HS-27A (cell line): ENCODE data around the gene CD300LB.
"Not testable (repeated sequence)": the region's sequence is repeated elsewhere in the genome, so short reads cannot be mapped to it uniquely, and the experiment has no call there.

Experiments
- DNase-seq: peaks from one replicate; pipeline ENCODE4 v3.0.0-alpha.2; 2012; ENCODE audit warnings: low read depth, missing footprints

Gene CD300LB

GRCh38 chr17:74525781-74526288 lies 5.4 kb downstream of the CD300LB start:
- no peak for DNase-seq

DNA sequence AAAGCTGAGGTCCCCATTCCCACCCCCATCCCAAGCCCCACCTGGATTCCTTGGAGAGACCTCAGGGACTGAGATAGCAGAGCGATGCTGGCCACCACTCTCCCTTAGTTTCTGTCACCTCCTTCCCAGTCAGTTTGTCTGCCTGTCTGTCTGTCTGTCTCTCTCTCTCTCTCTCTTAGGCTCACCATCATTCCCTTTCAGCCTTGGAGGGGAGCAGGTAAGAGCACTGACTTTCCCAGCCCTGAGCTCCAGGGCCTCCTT lies 5.9 kb downstream of the CD300LB start:
- DNase-seq, result no peak

DNA sequence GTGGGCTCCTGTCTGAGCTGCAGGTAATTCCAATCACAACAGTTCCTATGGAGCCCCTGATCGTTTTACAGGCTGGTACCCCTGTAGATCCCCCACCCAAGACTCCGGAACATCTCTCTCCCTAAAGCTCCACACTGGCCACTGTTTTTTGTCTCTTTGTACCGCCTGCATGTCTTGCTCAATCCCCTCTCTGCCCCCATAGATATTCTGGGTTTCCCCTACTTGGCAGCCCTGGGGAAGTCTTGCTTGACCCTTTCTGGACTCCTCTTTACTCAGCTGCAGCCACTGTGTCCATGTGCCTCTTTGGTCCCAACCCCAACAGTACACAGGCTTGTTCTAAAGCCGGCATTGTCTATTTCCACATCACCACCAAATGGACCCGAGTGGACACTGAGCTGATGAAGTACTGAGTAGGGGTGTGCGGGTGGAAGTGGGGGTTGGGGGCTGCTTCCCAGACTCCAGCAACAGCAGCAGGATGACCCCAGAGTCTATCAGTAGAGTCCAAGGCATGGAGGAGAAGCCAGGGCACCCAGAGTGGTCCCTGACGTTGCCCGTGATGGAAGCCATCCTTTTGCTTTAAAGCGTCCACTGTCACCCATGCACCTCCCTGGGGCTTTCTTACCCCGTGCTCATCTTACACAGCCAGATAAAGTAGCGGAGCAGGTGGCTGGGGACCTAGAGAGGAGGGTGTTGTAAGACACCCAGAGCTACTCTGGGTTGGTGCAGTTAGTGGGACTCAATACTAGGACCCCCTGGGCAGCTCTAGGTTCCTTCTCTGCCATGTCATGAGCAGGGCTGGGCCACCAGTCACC lies 6.4 kb downstream of the CD300LB start:
- no peak for DNase-seq

DNA sequence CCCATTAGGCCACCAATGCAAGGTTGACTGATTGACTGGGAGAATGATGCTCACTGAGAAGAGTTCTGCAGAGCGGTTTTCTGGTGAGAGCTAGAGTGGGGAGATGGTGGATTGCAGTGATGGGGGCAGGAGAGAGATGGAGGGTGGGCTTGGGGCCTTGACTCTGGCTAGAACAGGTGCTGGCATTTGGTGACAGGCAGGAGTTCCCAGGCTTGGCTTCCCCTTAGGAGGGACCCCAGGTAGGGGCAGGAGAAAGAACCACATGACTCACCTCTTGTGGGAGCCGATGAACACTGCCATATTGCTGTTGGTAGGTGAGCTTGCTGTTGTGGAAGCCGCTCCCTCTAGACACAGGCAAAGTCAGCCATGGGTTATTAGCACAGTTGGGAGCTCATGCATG lies 8.0 kb downstream of the CD300LB start:
- DNase-seq, result no peak

DNA sequence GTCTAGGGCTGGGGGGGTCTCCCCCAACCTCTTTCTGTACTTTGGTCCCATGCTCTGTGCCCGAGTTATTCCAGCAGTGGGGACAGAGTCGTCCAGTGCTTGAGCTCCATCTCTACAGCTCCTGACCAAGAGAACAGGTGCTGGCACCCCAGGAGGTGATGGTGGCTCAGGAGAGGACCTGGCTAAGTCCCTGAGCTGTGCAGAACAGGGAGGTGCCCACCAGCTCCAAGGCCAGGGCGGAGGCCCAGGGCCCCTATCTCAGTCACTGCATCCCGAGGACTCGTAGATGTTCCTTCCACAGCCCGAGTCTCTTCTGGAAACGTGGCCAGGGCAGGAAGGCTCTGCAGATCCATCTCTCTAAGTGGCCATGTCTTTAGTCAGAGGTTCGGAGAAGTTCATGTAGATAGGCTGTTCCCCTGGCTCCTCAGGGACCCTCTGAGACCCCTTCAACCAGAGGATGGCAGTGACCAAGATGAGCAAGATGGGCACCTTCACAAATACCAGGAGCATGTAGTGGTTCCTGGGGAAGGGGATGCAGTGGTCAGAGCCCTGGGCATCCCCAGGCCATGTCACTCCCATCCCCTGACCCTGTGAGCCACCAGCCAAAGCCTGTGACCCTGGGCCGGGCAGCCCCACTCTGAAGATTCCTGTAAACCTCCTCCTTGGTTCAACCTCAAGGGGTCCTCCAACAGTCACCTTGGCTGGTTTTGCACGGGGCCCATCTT lies 8.7 kb downstream of the CD300LB start:
- DNase-seq, result no peak

DNA sequence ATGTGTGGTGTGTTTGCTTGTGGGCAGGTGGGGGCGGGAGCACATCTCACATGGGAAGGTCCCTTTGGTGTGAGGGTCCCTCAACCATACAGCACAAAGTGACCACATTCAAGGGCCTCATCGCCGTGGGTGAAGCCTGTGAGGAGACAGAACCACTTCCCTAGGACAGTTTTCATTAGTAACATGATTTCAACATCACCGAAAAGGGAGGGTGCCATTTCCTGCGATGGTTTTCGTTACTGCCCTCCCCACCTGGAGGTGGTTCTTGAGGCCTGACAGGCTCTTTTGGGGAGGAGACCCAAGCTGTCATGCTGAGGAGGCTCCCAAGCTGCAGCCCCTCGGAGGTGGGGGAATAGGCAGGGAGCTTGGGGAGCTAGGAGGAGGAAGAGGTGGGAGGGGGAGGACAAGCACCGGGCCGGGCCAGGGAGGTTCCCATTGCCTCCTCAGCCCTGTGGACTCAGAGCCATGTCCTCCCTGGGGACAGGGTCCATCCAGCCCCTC lies 9.5 kb downstream of the CD300LB start:
- DNase-seq, result no peak

GRCh38 chr17:74520790-74521480 lies 10.3 kb downstream of the CD300LB start:
- DNase-seq, result no peak

GRCh38 chr17:74520016-74520434 lies 11.2 kb downstream of the CD300LB start:
- DNase-seq, result no peak

GRCh38 chr17:74518413-74518981 lies 12.8 kb downstream of the CD300LB start:
- DNase-seq, result not testable (repeated sequence)

DNA sequence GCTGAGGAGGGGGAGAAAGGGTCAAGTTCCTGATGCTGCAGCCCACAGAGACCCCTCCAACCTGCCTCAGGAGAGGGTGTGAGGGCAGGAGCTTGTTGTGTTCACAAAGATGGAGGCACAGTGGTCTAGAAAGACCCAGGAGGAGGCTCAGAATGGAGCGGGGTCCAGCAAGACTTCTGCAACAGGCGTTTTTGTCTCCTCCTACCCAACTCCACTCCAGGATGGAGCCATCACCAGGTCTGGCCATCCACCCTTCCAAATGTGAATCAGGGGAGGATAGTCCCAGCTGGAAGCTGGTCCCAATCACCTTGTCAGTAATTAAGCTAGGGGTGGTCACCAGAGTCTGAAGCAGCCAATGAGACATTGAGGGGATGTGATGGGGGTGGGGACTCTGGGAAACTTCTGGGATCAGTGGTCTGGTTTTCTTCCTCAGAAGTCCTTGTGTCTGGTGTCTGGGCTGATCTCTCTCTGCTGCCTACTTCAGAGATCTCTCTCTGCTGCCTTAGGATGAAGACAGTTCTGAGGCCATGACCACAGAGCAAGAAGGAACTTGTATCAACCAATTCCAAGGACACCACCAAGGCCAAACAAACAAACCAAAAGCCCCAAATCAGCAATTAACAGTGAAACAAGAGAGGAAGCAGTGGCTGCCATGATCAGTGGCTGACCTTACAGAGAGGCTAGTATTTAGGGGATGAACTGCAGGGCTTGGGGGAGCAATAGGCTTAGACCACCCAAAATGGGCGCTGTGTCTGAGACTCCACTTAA lies 14.5 kb downstream of the CD300LB start:
- no peak for DNase-seq

GRCh38 chr17:74515941-74516340 lies 15.3 kb downstream of the CD300LB start:
- no peak for DNase-seq

DNA sequence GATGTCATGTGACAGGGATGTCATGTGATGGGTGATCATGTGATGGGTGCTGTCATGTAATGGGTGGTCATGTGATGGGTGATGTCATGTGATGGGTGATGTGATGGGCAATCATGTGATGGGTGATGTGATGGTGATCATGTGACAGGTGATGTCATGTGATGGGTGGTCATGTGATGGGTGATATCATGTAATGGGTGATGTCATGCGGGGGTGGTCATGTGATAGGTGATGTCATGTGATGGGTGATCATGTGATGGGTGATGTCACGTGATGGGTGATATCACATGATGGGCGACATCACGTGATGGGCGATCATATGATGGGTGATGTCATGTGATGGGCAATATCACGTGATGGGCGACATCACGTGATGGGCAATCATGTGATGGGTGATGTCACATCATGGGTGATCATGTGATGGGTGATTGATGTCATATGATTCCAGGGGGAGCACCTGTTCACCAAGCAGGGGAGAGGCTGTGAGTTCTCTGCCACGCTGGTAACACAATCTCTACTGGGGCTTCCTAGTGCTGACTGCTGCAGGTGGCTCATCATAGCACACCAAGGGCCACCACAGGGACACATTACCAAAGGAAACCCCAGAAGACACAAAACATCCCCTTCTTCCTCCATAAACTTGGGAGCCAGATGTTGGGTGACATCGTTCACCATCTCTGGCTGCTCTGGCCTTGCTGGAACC lies 16.5 kb downstream of the CD300LB start:
- DNase-seq, result no peak

- no peak for DNase-seq
Observed at GRCh38 chr17:74513987-74514631, 17.2 kb downstream of the CD300LB start.

GRCh38 chr17:74512624-74513091 lies 18.6 kb downstream of the CD300LB start:
- DNase-seq, result no peak

DNA sequence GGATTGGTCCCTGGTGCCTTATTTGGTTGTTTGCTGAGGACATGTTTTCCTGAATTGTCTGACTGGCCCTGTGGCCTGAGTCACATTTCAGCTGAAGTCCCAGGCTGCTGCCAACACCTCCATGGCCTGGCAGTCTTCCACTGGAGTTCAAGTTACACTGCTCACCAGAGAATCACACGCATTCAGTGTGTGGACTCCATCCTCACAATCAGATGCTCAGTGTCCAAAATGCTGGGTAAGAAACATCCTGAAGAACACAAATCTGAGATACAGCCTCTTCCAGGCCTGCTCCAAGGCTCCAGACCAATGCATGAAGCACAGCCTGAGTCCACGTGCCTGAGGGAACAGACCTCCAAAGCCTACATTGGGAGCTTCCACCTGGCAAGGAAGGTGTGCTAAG lies 19.2 kb downstream of the CD300LB start:
- no peak for DNase-seq

DNA sequence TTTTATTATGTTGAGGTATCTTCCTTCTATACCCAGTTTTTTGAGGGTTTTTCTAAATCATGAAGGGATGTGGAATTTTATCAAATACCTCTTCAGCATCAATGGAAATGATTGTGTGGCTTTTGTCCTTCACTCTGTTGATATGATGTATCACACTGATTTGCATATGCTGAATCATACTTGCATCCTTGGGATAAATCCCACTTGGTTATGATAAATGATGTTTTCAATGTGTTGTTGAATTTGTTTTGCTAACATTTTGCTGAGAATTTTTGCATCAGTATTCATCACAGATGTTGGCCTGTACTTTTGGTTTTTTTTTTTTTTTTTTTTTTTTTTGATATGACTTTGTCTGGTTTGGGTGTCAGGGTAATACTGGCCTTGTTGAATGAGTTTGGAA lies 23.1 kb downstream of the CD300LB start:
- no peak for DNase-seq

DNA sequence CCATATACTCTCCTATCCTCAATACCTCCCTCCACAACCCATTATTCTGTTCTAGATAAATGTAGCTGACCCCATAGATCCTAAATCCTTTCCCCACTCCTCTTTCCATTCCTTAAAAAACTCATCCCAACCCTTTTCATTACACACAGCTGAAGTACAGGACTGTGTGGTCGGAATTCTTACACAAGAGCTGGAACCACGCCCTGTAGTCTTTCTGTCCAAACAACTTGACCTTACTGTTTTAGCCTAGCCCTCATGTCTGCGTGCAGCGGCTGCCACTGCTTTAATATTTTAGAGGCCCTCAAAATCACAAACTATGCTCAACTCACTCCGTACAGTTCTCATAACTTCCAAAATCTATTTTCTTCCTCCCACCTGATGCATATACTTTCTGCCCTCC lies 27.3 kb downstream of the CD300LB start:
- DNase-seq, result not testable (repeated sequence)

GRCh38 chr17:74502861-74503260 lies 28.4 kb downstream of the CD300LB start:
- no peak for DNase-seq

- DNase-seq, result no peak
Observed at GRCh38 chr17:74499992-74500391, 31.3 kb downstream of the CD300LB start.

- no peak for DNase-seq
Observed at GRCh38 chr17:74497471-74497870, 33.8 kb downstream of the CD300LB start.
